T follicular helper cell (primary cell): Measurements from ENCODE around the gene COMMD7.
"Not testable (repeated sequence)": the region's sequence is repeated elsewhere in the genome, so short reads cannot be mapped to it uniquely, and the experiment has no call there.

Experiments
- DNase-seq: peaks from one replicate; pipeline ENCODE4 v3.0.0-alpha.2; 2020; ENCODE audit warnings: low read depth

Gene COMMD7

DNA sequence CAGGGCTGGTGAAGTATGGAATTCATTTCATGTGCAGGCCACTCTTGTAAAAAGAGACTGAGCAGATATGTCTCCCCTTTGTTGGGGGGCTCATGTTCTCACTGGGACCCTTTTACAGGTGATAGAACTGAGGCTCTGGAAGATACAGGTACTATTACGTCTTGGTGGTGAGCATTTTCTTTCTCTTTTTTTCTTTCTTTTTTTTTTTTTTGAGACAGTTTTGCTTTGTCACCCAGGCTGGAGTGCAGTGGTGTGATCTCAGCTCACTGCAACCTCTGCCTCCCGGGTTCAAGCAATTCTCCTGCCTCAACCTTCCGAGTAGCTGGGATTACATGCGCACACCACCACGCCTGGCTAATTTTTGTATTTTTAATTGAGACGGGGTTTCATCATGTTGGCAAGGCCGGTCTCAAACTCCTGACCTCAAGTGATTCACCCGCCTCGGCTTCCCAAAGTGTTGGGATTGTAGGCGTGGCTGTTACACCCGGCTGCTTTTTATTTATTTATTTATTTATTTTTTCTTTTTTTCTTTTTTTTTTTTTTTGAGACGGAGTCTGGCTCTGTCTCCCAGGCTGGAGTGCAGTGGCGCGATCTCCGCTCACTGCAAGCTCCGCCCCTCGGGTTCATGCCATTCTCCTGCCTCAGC, 22.1 kb upstream of the COMMD7 start:
- not testable (repeated sequence) for DNase-seq

DNA sequence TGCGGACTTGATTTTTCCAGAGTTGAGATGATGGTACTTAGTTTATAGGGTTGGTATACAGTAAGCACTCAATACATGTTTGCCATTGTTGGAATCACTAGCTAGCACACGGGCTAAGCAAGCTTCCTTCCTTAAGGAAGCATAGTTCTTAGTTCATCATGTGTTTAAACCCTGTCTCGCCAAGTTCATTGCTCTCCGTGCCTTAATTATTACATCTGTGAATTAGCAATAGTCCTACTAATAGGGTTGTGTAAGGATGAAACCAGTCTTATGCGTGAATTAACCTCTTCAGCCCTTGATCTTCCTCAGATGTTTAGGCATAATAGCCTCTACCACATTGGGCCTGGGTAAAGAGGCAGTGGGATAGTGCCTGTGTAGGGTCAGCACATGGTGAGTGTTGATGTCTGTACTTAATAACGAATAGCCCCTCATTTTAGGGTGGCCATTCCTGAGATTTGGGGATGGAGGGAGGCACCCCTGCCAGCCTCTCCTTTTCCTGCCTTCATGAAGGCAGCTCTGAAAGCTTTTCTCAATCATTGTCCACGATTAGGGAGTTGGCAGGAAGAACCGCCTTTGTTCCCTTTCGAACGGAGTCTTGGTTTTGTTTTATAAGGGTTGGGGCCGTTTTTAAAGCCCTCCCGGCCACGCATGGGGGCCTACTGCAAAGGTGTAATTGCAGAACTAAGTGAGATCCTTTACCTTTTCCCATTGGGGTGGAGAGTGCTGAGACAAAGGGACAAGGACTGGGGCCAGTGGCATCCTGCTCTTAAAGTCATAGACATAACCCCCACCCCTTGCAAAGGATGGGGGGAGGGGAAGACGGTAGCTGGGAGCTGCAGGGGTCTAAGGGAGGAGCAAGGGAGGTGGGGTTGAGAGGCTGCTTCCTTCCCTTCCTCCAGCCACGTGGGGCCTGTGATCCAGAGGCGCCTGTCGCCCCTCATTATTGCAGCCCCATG, 21.0 kb upstream of the COMMD7 start:
- DNase-seq: no peak

DNA sequence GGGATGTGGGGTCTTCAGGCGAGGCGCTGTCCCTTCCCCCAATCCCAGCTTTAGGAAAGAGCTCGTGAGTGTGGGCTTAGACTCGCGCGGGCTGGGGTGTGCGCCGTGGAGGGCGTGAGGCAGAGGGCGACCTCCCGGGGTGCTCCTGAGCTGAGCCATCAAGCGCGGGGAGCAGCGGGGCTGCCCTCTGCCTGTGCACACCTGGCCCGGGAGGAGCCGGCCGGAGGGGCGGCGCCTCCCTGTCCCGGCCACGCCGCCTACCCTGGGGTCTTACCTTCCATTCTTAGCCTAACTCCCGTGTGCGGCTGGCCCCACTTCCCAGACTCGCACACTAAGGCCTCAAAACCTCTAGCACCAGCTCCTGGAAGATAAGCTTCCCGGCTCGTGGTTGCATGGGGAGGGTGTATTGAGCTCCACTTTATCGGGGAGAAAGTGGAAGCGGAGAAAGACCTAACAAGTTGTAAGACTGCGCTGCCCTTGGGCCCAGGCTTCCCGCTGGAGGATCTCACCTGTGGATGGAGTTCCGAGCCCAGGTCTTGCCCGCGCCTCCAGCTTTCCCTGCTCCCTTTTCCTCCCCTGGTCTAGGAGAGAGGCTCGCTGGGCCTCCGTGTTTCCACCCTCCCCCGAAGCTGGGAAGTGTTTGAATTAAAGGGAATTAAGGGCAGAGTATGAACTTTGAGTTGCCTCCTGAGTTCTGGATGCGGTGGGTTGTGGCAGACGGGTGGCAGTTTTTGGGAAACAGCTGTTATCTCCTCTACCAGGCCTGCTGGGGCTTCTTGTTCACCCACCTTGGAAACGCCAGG, 20.1 kb upstream of the COMMD7 start:
- no peak for DNase-seq

DNA sequence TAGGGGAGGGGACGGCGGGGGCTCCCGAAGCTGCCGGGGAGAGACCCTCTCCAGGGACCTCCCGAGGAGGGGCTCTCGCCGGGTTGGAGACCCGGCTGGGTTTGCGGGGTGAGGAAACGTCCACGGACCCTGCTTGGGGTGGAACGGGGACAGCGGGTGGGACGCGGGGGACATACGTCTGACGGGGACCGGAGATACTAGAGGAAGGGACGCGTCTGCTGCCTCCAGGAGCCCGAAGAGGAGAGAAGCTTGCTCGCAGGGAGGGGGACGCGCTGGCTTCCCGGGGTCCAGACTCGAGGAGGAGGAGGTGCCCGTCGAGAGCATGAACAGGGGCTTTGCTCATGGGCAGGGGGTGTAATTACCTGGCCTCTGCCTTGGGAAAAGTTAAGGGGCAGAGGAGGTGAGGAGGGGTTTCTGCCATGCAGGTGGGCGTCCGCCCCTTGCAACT, 19.5 kb upstream of the COMMD7 start:
- peak; percentile 7 for DNase-seq

DNA sequence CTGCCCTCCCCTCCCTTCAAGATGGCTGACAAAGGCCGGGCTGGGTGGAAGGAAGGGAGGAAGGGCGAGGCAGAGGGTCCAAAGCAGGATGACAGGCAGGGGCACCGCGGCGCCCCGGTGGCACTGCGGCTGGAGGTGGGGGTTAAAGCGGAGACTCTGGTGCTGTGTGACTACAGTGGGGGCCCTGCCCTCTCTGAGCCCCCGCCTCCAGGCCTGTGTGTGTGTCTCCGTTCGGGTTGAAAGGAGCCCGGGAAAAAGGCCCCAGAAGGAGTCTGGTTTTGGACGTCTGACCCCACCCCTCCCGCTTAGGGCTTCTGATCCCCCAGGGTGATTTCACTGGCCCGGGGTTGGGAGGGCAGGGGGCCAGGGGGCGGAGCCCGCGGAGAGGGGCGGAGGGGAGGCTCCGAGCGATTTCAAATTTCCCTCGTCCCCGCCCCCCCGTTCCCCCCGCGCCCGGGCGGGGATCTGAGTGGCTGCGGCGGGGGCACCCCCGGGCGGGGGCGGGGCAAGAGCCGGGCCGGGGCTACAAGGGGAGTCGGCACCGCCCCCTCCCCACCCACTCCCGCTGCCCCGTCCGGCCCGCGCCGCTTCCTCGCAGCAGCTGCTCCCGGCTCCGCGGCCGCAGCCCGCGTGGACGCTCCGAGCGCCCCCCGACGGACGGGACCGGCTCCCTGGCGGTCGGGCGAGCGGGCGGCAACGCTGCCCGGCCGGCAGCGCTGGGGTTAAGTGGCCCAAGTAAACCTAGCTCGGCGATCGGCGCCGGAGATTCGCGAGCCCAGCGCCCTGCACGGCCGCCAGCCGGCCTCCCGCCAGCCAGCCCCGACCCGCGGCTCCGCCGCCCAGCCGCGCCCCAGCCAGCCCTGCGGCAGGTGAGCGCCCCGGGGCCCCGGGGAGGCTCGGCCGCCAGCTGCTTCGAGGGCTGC, 18.8 kb upstream of the COMMD7 start, which contains the start of gene DNMT3B:
Gene DNMT3B (plus strand): TSS at position 555 of the 923 bp plus-strand sequence. CDS start 17,939 bp downstream, outside the sequence.
- peak; percentile 49 for DNase-seq

DNA sequence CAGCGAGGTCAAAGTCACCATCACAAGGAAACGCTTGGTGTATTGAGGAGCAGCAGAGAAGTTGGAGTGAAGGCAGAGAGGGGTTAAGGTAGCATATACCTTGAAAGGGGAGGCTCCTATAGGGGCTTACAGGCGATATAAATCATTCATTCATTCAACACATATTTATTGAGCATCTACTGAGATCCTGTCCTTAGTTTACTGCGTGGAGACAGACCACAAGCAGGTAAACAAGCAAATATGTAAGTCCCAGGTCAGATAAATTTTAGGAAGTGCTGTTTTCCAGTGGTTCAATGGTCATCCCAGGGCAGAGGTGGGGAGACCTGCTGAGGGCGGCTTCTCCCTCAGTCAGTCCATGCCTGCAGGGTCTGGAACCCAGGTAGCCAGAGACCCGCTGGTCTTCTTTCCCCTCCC, 18.2 kb upstream of the COMMD7 start:
- DNase-seq: no peak

DNA sequence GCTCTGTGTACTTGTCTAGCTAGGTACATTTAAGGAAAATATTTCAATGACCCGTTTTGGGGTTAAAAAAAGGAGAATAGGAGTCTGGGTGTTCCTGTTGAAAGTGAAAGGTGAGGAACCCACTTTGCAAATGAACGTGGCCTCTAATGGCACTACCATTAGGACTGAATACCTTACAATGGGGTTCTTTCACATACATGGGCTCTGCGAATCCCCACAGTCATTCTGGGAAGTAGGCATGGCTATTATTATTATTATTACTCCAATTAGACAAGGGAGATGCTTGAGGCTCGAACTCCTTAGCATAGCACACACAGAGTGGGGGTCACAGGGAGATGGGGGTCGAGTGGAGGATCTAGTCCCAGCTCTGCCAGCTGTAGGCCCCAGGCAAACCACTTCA, 12.9 kb upstream of the COMMD7 start:
- no peak for DNase-seq

DNA sequence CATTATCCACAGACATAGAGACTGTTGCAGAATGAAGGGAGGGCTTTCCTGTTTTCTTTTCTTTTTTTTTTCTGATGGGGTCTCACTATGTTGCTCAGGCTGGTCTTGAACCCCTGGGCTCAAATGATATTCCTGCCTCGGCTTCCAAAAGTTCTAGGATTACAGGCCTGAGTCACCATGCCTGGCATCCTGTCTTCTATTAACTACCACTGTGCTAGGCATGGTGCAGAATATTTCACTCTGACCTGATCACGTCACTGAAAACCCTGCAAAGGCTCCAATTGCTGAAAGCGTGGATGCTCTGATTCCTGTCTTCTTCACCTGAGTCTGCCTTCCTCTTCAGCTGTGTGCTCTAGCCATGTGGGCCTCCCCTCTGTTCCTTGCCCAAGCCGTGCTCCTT, 10.5 kb upstream of the COMMD7 start:
- DNase-seq: no peak

DNA sequence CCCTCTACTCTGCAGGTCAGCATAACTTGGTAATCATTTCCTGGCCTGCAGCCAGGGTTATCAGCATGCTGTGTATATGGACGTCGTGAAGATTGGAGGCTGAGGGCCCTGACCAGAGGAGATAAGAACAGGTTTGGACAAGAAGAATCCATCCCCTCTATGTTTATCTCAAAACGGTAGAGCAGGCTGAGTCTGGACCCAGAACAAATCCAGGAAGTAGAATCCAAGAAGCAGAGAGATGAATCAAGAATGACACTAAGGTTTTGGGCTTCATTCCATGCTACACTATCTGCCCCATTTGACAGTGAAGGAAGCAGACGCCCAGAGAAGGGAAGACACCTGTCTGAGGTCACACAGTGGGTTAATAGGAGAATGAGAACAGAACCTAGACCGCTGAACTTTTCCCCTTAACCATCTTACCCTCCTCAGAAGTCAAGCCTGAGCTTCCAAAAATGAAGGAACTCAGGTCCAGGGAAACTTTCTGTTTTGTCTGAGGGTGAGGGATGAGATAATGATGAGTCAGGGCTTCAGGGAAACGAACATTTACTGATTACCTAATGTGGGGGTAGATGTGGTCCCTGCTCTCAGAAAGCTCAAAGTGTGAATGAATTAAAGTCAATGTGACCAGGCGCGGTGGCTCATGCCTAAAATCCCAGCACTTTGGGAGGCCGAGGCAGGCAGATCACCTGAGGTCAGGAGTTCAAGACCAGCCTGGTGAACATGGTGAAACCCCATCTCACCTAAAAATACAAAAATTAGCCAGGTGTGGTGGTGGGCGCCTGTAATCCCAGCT, 9.4 kb upstream of the COMMD7 start:
- no peak for DNase-seq

DNA sequence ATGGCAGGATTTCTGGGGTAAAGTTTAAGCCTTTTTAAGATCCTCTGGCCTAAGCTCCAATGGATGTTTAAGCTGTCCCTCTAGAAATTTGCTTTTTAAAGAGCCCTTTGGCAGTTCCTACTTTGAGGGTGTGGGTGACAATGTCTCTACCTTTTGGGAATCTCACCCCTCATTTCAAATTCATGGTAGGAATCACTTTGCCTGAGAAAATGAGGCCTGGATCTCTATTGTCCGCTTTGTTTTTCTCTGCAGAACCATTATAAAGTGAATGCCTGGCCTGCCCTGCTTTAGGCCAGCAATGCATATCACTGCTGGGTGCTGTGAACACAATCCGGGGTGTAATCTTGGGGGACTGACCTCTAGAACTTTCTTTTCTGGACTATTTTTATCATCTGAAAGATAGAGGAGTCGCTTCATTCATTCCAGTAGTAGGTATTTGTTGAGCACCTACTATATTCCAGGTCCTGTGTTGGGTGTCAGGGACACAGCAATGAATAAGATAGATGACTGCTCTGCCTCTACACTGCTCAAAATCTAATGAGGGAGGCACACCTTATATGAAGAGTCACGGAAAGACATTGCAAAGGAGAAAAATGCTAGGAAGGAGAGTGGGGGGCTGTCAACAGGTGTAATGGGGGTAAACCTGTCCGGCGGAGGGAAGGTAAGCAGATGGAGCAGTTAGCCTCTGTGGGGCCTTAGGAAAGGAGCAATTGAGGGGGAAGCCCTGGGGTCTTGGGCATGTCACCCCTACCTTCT, 8.6 kb upstream of the COMMD7 start:
- DNase-seq: no peak

DNA sequence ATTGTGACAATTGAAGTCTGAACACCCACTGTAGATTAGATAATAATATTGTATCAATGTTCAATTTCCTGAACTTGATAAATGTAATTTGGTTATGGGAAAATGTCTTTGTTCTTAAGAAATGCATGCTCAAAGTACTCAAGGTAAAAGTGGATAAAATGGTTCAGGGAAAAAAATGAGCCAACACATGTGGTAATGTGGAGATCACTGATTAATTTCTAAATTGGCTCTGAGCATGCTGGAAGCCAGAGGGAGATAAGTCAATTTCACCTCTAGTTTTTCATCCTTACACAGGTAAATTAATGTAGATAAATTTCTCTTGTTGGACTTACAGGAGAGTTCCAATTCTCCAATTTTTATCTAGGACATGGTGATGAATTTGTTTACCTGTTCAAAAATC, 8.0 kb upstream of the COMMD7 start:
- DNase-seq: no peak

DNA sequence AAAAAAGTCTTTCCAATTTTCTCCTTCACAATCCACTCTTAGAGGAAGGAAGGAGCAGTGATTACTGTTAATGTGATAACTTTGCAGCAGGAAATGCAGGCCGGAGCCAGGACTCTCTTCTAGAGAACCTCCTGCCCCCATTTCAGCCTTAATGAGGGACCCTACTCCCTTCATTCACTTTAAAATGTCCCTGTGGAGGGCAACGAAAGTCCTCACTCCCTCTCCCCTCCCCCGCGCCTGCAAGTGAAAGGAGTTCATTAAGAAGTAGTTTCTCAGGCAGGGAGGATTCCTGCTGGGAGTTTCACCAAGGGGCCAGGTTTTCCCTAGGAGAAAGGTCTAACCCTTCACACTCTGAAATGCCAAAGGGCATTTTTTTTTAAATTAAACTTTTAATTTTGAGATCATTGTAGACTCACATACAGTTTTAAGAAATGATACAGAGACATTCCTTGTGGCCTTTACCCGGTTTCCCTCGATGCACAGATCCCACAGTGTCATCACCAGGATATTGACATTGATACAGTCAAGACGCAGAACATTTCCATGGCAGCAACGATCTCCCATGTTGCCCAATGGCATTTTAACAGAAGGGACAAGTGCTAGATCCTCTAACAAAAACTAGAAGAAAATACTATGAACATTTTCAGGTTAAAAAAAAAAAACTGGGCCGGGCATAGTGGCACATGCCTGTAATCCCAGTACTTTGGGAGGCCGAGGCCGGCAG, 6.8 kb upstream of the COMMD7 start:
- no peak for DNase-seq

DNA sequence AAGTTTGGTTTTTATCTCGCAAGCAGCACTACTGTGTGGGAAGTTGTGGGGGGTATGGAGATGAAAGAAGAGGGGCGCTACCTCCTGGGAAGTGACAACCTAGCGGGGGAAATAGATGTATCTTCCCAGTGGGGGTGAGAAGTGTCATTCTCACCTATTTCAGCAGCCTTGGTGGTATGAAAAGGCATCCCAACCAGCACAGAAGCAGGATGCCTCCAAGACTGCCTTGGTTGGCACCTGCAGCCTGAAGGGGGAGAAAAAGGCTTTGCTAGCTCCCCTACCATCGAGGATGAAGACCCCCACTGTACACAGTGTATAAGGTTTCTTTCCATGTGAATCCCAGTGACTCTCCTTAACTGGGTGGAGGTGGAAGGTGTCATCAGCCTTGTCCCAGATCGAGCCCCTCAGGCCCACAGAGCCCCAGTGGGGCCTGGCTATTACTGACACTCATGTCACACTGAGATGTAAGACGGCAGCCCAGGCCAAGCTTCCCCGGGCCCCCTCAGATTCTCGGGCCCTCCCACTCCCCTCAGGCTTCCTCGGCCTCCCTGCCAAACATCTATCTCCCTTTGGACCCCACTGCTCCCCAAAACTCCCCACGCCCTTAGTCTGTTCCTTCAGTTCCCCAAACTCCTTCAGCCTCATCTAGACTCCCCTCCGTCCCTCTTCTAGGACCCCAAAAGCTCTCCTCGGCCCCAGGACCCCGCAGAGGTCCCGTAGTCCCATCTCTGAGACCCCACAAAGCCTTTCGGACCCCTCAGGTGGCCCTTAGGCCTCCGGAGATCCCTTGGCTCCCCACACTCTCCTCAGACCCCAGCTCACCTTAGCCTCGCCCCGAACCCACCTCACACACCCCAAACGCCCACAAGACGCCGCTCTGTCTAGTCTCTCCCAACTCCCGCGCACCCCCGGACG, 688 bp downstream of the COMMD7 start:
- no peak for DNase-seq

DNA sequence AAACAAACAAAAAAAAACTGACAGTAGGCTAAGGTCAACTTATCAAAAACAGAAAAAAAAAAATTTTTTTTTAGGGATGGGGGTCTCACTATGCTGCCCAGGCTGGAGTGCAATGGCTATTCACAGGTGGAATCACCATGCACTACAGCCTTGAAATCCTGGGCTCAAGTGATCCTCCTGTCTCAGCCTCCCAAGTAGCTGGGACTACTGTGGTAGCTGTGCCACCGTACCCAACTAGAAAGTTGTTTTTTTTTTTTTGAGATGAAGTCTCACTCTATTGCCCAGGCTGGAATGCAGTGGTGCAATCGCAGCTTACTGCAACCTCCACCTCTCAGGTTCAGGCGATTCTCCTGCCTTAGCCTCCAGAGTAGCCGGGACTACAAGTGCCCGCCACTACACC, 2.1 kb downstream of the COMMD7 start:
- no peak for DNase-seq

DNA sequence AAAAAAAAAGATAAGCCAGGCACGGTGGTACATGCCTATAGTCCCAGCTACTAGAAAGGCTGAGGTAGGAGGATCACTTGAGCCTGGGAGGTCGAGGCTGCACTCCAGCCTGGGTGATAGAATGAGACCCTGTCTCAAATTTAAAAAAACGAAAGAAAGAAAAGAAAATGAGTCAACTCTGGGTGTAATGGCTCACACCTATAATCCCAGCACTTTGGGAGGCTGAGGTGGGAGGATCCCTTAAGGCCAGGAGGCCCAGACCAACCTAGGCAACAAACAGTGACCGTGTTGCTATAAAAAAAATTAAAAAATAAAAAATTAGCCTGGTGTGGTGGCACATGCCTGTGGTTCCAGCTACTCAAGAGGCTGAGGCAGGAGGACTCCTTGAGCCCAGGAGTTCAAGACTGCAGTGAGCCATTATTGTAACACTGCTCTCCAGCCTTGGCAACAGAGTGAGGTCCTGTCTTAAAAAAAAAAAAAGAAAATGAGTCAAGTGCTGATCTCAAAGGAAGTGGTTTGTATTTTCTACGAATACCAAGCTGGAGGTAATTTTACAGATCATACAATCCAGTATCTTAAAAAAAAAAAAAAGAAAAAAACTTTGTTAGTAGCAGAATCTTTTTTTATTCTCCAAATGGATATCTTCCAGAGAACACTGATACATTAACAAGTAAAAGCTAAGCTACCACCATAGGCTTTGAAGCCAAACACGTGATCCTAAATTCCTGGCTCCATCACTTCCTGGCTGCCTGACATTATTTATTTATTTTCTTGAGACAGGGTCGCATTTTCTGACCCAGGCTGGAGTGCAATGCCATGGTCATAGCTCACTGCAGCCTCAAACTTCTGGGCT, 5.7 kb downstream of the COMMD7 start:
- no peak for DNase-seq

DNA sequence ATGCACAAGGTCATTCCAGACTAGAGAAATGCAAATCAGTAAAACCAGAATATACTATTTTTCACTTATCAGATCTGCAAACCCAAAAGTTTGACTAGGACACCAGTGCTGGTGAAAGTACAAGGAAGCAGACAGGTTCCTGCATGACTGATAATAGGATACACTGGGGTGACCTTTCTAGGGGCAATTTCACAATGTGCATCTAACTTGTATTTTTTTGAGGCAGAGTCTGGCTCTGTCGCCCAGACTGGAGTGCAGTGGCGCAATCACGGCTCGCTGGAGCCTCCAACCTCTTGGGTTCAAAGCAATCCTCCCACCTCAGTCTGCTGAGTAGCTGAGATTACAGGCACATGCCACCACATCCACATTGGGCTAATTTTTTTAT, 11.4 kb downstream of the COMMD7 start:
- DNase-seq: no peak

DNA sequence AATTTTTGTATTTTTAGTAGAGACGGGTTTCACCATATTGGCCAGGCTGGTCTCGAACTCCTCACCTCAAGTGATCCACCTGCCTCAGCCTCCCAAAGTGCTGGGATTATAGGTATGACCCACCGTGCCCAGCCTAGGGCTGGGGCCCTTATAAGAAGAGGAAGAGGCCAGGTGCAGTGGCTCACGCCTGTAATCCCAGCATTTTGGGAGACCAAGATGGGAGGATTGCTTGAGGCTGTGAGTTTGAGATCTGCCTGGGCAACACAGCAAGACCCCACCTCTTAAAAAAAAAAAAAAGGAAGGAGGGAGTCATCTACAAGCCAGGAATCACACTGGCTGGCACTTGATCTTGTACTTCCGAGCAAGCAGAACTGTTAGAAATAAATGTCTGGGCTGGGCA, 13.9 kb downstream of the COMMD7 start:
- DNase-seq: not testable (repeated sequence)
